Smooth muscle cell (in vitro differentiated cells): ENCODE measurements around the gene CLDN8. TPM values are rescaled to one million over a fixed set of nuclear protein-coding genes. Genes with fewer than 3 reads are reported as not detected.

Source experiments
- DNase-seq: peaks from one replicate; lab custom pipeline; 2025; ENCODE audit not compliant: unreplicated experiment; lab: John Stamatoyannopoulos, UW
- H2AFZ ChIP-seq: fragments of 200-600 bp; sonication (generic); 2 replicates; pipeline ENCODE4 v1.6.0; 2016; ENCODE audit warnings: antibody characterized with exemption, low read depth, mild to moderate bottlenecking
- H3F3A ChIP-seq: fragments of 200-600 bp; sonication (generic); 2 replicates; pipeline ENCODE4 v1.6.0; 2017; ENCODE audit warnings: antibody characterized with exemption, low read depth
- H3K27ac ChIP-seq: fragments of 200-600 bp; sonication (generic); 2 replicates; pipeline ENCODE4 v1.5.1; 2016; ENCODE audit warnings: low read depth, mild to moderate bottlenecking
- H3K27me3 ChIP-seq: fragments of 200-600 bp; sonication (generic); 2 replicates; pipeline ENCODE4 v1.6.1; 2016; ENCODE audit warnings: low read depth, mild to moderate bottlenecking
- H3K36me3 ChIP-seq: fragments of 200-600 bp; sonication (generic); 2 replicates; pipeline ENCODE4 v1.5.1; 2016; ENCODE audit warnings: low read depth
- H3K4me1 ChIP-seq: fragments of 200-600 bp; sonication (generic); 2 replicates; pipeline ENCODE4 v1.5.1; 2016; ENCODE audit warnings: low read depth
- H3K4me2 ChIP-seq: fragments of 200-600 bp; sonication (generic); 2 replicates; pipeline ENCODE4 v1.6.0; 2016; ENCODE audit warnings: mild to moderate bottlenecking
- H3K4me3 ChIP-seq: fragments of 200-600 bp; sonication (generic); 2 replicates; pipeline ENCODE4 v1.5.1; 2016; ENCODE audit warnings: mild to moderate bottlenecking
- H3K79me2 ChIP-seq: fragments of 200-600 bp; sonication (generic); 2 replicates; pipeline ENCODE4 v1.6.0; 2016; ENCODE audit warnings: low read depth, mild to moderate bottlenecking
- H3K9ac ChIP-seq: fragments of 200-600 bp; sonication (generic); 2 replicates; pipeline ENCODE4 v1.6.0; 2016; ENCODE audit warnings: low read depth
- H3K9me3 ChIP-seq: fragments of 200-600 bp; sonication (generic); replicated peaks from 2 replicates; pipeline ENCODE4 v1.5.1; 2016; ENCODE audit warnings: low read depth
- H4K20me1 ChIP-seq: fragments of 200-600 bp; sonication (generic); 2 replicates; pipeline ENCODE4 v1.6.0; 2016; ENCODE audit warnings: low read depth
- WGBS: methylation state at CpG from one replicate; pipeline ENCODE4 v1.1.7; 2016; ENCODE audit warnings: low lambda C conversion rate; 5-methylcytosine and 5-hydroxymethylcytosine counted together
- polyA plus RNA-seq: library from polyadenylated mRNA; unstranded; fragments of >200 nt; fragmentation: Nextera tagmentation; extraction: Ambion mirVana; gene quantifications from 2 replicates; pipeline ENCODE4 v1.2.1, GENCODE V29; 2016
- total RNA-seq: library from RNA; depleted of rRNA; stranded (reverse); fragments of >200 nt; gene quantifications from 2 replicates; pipeline ENCODE4 v1.2.3, GENCODE V29; 2014
- TF ChIP-seq, protein P1 (sequence below): fragments of 200-600 bp; sonication (generic); IDR thresholded peaks from 2 replicates; pipeline ENCODE4 v1.5.1; 2017; ENCODE audit warnings: borderline replicate concordance, mild to moderate bottlenecking, antibody characterized with exemption; ENCODE audit not compliant: insufficient read depth, poor library complexity, severe bottlenecking

The CLDN8 gene
- total and polyA plus RNA-seq, 2 experiments from 2014 or later = not detected

DNA sequence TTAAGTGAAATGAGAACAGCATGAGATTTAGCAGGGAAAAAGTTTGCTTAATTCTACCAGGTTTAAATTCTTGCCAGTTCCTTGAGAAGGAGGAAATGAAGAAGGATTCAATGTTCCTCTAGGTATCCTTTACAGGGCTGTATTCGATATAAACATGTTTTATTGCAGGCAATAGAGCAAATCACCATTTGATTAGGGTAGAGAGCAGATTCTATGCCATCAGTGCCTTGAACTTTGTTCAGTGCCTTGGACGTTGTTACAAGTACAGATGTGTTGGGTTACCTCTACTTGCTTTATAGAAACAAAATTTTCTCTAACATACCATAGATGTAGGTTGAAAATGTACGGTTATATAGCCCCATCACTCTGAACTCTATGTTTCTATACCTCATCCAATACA, 18.2 kb upstream of the CLDN8 start:
- DNase-seq = no peak
- Histone ChIP-seq H3K9ac (no peak overlapping the region), H3K4me3 (no peak overlapping the region), H2AFZ (no peak overlapping the region), H3K27me3 (no peaks in the 10 kb centered on the region), H3K79me2 (no peaks in the 10 kb centered on the region), H3K27ac (no peak overlapping the region), H3K9me3 (no peaks in the 10 kb centered on the region), H3F3A (peaks cover 3% of the 10 kb centered on the region), H4K20me1 (no peaks in the 10 kb centered on the region), H3K36me3 (no peaks in the 10 kb centered on the region), H3K4me2 (no peak overlapping the region), H3K4me1 (no peaks in the 10 kb centered on the region)
- 94% methylated on average over 3 of the region's 3 CpGs for WGBS
- TF ChIP-seq, protein P1, sequence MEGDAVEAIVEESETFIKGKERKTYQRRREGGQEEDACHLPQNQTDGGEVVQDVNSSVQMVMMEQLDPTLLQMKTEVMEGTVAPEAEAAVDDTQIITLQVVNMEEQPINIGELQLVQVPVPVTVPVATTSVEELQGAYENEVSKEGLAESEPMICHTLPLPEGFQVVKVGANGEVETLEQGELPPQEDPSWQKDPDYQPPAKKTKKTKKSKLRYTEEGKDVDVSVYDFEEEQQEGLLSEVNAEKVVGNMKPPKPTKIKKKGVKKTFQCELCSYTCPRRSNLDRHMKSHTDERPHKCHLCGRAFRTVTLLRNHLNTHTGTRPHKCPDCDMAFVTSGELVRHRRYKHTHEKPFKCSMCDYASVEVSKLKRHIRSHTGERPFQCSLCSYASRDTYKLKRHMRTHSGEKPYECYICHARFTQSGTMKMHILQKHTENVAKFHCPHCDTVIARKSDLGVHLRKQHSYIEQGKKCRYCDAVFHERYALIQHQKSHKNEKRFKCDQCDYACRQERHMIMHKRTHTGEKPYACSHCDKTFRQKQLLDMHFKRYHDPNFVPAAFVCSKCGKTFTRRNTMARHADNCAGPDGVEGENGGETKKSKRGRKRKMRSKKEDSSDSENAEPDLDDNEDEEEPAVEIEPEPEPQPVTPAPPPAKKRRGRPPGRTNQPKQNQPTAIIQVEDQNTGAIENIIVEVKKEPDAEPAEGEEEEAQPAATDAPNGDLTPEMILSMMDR = no peak

DNA sequence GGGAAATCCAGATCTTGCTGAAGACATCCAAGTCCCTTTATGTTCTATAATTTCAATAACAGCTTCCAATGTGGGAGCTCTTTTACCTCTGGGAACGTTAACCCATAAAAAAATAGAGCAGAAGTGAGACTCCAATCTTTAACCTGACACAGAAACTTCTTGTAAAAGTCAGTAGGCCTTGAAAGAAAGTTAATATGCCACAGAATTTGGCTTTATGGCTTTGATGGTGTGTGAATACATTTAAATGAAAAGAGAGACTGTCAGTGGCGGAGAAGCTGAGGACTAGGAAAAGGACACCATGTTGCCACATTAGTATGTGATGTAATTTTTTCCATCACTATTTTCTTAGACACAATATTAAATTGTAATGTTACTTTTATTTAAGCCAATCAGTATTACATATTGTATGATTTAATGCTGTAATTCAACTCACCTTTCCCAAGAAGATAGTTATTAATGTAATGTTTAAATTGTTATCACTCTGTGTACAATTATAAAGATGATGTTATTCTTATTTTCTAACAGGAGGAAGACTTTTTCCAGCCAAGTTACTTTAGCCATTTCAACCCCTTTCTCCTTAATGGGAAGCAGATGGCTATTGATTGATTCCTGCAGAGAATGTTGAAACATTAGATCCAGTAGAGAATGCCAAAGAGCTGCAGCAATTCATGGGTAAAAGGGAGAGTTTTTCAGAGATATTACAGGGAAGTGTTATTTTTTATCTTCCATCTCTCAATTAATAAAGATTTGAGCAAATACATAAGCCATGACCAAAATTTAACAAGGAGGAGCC, 17.5 kb upstream of the CLDN8 start:
- no peak for DNase-seq
- Histone ChIP-seq H3F3A (peaks cover 3% of the 10 kb centered on the region), H2AFZ (no peak overlapping the region), H3K36me3 (no peaks in the 10 kb centered on the region), H3K9ac (no peak overlapping the region), H3K4me3 (no peak overlapping the region), H3K27me3 (no peaks in the 10 kb centered on the region), H3K79me2 (no peaks in the 10 kb centered on the region), H3K4me1 (no peaks in the 10 kb centered on the region), H3K4me2 (no peak overlapping the region), H3K27ac (no peak overlapping the region), H4K20me1 (no peaks in the 10 kb centered on the region), H3K9me3 (no peaks in the 10 kb centered on the region)
- WGBS = 90% methylated on average over 2 of the region's 2 CpGs
- TF ChIP-seq, protein P1 = no peak

DNA sequence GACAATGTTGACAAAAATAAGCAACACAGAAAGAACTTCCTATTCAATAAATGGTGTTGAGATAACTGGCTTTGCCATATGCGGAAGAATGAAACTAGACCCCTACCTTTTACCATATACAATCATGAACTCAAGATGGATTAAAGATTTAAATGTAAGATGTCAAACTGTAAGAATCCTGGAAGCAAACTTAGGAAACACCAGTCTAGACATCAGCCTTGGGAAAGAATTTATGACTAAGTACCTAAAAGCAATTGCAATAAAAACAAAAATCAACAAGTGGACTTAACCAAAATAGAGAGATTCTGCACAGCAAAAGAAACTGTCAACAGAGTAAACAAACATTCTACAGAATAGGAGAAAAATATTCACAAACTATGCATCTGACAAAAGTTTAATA, 16.1 kb upstream of the CLDN8 start:
- Histone ChIP-seq H2AFZ (no peak overlapping the region), H3K27ac (peak overlapping the region; percentile 30), H3K4me1 (no peaks in the 10 kb centered on the region), H3K4me3 (no peak overlapping the region), H3K9me3 (no peaks in the 10 kb centered on the region), H3K27me3 (no peaks in the 10 kb centered on the region), H3K36me3 (no peaks in the 10 kb centered on the region), H4K20me1 (no peaks in the 10 kb centered on the region), H3K9ac (no peak overlapping the region), H3K4me2 (no peak overlapping the region), H3K79me2 (no peaks in the 10 kb centered on the region), H3F3A (peaks cover 7% of the 10 kb centered on the region)
- 88% methylated on average over 1 of the region's 1 CpG for WGBS
- DNase-seq = no peak
- TF ChIP-seq, protein P1 = no peak
